Superior temporal gyrus (tissue), 1 donor: ENCODE results near the gene BARHL1.

ENCODE experiments used
- DNase-seq: peaks from one replicate; pipeline ENCODE4 v3.0.0-alpha.2; 2016; ENCODE audit errors: extremely low spot score

Gene BARHL1

GRCh38 chr9:132586830-132587591 lies 4.6 kb downstream of the BARHL1 start:
- no peak for DNase-seq

GRCh38 chr9:132587592-132587955 lies 5.2 kb downstream of the BARHL1 start:
- no peak for DNase-seq

GRCh38 chr9:132588098-132588497 lies 5.7 kb downstream of the BARHL1 start:
- DNase-seq: no peak

GRCh38 chr9:132588501-132589147 lies 6.2 kb downstream of the BARHL1 start:
- DNase-seq: no peak

- no peak for DNase-seq
Measured at GRCh38 chr9:132589148-132590036, 7.0 kb downstream of the BARHL1 start.

- no peak for DNase-seq
Measured at GRCh38 chr9:132590037-132590317, 7.6 kb downstream of the BARHL1 start.

GRCh38 chr9:132590318-132591182 lies 8.1 kb downstream of the BARHL1 start:
- no peak for DNase-seq

- no peak for DNase-seq
Measured at GRCh38 chr9:132591244-132591643, 8.8 kb downstream of the BARHL1 start.

GRCh38 chr9:132591751-132592314 lies 9.4 kb downstream of the BARHL1 start:
- DNase-seq: no peak

GRCh38 chr9:132592451-132592850 lies 10.0 kb downstream of the BARHL1 start:
- DNase-seq: no peak

GRCh38 chr9:132594412-132594811 lies 12.0 kb downstream of the BARHL1 start:
- DNase-seq: no peak

GRCh38 chr9:132595319-132595718 lies 12.9 kb downstream of the BARHL1 start:
- DNase-seq: no peak

GRCh38 chr9:132596200-132596599 lies 13.8 kb downstream of the BARHL1 start:
- no peak for DNase-seq

- DNase-seq: no peak
Measured at GRCh38 chr9:132597073-132597775, 14.8 kb downstream of the BARHL1 start.

GRCh38 chr9:132600326-132600984 lies 18.0 kb downstream of the BARHL1 start:
- no peak for DNase-seq

GRCh38 chr9:132602207-132602606 lies 19.8 kb downstream of the BARHL1 start:
- no peak for DNase-seq

- no peak for DNase-seq
Measured at GRCh38 chr9:132605387-132605786, 23.0 kb downstream of the BARHL1 start.

GRCh38 chr9:132606066-132606465 lies 23.7 kb downstream of the BARHL1 start:
- DNase-seq: no peak

- peak; percentile 26 for DNase-seq
Measured at GRCh38 chr9:132609184-132609583, 26.8 kb downstream of the BARHL1 start.

GRCh38 chr9:132609829-132610228 lies 27.4 kb downstream of the BARHL1 start:
- no peak for DNase-seq
